NT2/D1 (cell line): ENCODE measurements around the gene KRTAP9-8.

Source experiments
- YY1 ChIP-seq: IDR thresholded peaks from 2 replicates; pipeline ENCODE4 v1.6.1; 2011; ENCODE audit not compliant: insufficient read length, insufficient read depth
- ZNF274 ChIP-seq: IDR thresholded peaks from 2 replicates; pipeline ENCODE4 v1.6.1; 2011; ENCODE audit warnings: mild to moderate bottlenecking, low read depth, low read length

- TF ChIP-seq YY1 = no peak
- TF ChIP-seq ZNF274 = no peak
Measured at GRCh38 chr17:41258406-41258805, 20.6 kb downstream of the KRTAP9-8 start.
